ENCODE results near the gene HNRNPU. TPM values are rescaled to one million over a fixed set of nuclear protein-coding genes. Genes with fewer than 3 reads are reported as not detected.
A peak's percentile ranks its signal among the peaks of the same experiment; 100 is the strongest.
"Not testable (repeated sequence)": the region's sequence is repeated elsewhere in the genome, so short reads cannot be mapped to it uniquely, and the experiment has no call there.

HNRNPU gene
- total RNA-seq, 5 donors from 2014 or later (not counting 1 experiment from before 2014, with no cell fraction given): 302 to 498 (median 321) TPM

- ChIA-PET POLR2A (interaction anchor here (0.7 to 4.9 kb wide), 10 partner anchors 22 to 1738 kb away, joined by 3 to 109 read pairs (median 5); partner anchors contain the start of gene HNRNPU (in 2 of the 2)), CTCF (interaction anchor here (0.5 to 2.4 kb wide), 9 partner anchors 19 to 1016 kb away, joined by 3 to 19 read pairs (median 4); partner anchors contain the start of gene HNRNPU (in 1 of the 2))
- Mint-ChIP-seq H3K9me3 (peaks cover 0 to 4% (median 0%) of the 10 kb centered on the region in 3 donors), H3K27ac (peak overlapping the region; percentile 99 to 100), H3K4me1 (peaks cover 32 to 43% (median 38%) of the 10 kb centered on the region in 3 donors), H3K27me3 (no peaks in the 10 kb centered on the region), H3K36me3 (peaks cover 14% of the 10 kb centered on the region), H3K4me3 (peak overlapping the region; percentile 86 to 95 (median 86))
- 1% methylated on average over 13 of the region's 32 CpGs for WGBS (ENCODE audit: insufficient coverage)
- no peaks in the 10 kb centered on the region for H3K36me3 ChIP-seq (ENCODE audit: control insufficient read depth in 2 of 2, extremely low read depth in 1 of 2, insufficient read depth in 1 of 2, low read length in 1 of 2)
- peak overlapping the region; percentile 91 for H3K27ac ChIP-seq (ENCODE audit: low read length)
- peaks cover 12 to 26% of the 10 kb centered on the region in 2 experiments for H3K4me1 ChIP-seq (ENCODE audit: control insufficient read depth in 1 of 2, extremely low read depth in 1 of 2, insufficient read depth in 2 of 2, low read length in 2 of 2)
- no peaks in the 10 kb centered on the region for H3K27me3 ChIP-seq (replicated peaks in 1 of 2; ENCODE audit: control insufficient read depth in 2 of 2, extremely low read depth in 1 of 2, insufficient read depth in 2 of 2, low read length in 1 of 2)
- peak; percentile 22 to 28 (median 26) for ATAC-seq (replicated peaks in 1 of 4)
- H3K9me3 ChIP-seq: no peaks in the 10 kb centered on the region
- H3K4me3 ChIP-seq (ENCODE audit: control insufficient read depth in 1 of 2, extremely low read depth in 1 of 2, low read length in 1 of 2): peak overlapping the region; percentile 88 to 96
- DNase-seq: peak; percentile 5 to 76 (median 40)
Observed at GRCh38 chr1:244833734-244834542, 30.4 kb downstream of the HNRNPU start.

- H3K27ac Mint-ChIP-seq: peak overlapping the region; percentile 99 to 100
Observed at GRCh38 chr1:244833260-244833659, 31.1 kb downstream of the HNRNPU start.

GRCh38 chr1:244830639-244831038 lies 33.7 kb downstream of the HNRNPU start:
- H3K27me3 ChIP-seq (replicated peaks in 1 of 2; ENCODE audit: control insufficient read depth in 2 of 2, extremely low read depth in 1 of 2, insufficient read depth in 2 of 2, low read length in 1 of 2): no peaks in the 10 kb centered on the region
- no peak overlapping the region for H3K4me3 Mint-ChIP-seq
- H3K4me1 ChIP-seq (ENCODE audit: control insufficient read depth in 1 of 2, extremely low read depth in 1 of 2, insufficient read depth in 2 of 2, low read length in 2 of 2): peaks cover 8 to 9% of the 10 kb centered on the region in 2 experiments
- no peak overlapping the region for H3K4me3 ChIP-seq (ENCODE audit: control insufficient read depth in 1 of 2, extremely low read depth in 1 of 2, low read length in 1 of 2)
- CTCF ChIA-PET: interaction anchor here in 1 of 2 donors (0.5 kb wide), 1 partner anchor 376 kb away, joined by 3 read pairs; no protein-coding TSS in a partner anchor
- peaks cover 3 to 12% (median 7%) of the 10 kb centered on the region in 3 donors for H3K4me1 Mint-ChIP-seq
- no peaks in the 10 kb centered on the region for H3K27me3 Mint-ChIP-seq
- H3K9me3 ChIP-seq: no peaks in the 10 kb centered on the region
- no peaks in the 10 kb centered on the region for H3K36me3 ChIP-seq (ENCODE audit: control insufficient read depth in 2 of 2, extremely low read depth in 1 of 2, insufficient read depth in 1 of 2, low read length in 1 of 2)
- no peaks in the 10 kb centered on the region for H3K9me3 Mint-ChIP-seq
- H3K27ac ChIP-seq (ENCODE audit: low read length): no peak overlapping the region
- ATAC-seq (replicated peaks in 1 of 4) (no peak), DNase-seq (no peak)
- POLR2A ChIA-PET: no interaction called here
- H3K36me3 Mint-ChIP-seq: no peaks in the 10 kb centered on the region
- no CpG with 5 or more reads among the region's 3 CpGs for WGBS (ENCODE audit: insufficient coverage)
- no peak overlapping the region for H3K27ac Mint-ChIP-seq

More at GRCh38 chr1:244833260-244833659, 31.1 kb downstream of the HNRNPU start:
- Histone ChIP-seq H3K4me3 (ENCODE audit: control insufficient read depth in 1 of 2, extremely low read depth in 1 of 2, low read length in 1 of 2) (peak overlapping the region; percentile 88 to 96), H3K27ac (ENCODE audit: low read length) (peak overlapping the region; percentile 91), H3K4me1 (ENCODE audit: control insufficient read depth in 1 of 2, extremely low read depth in 1 of 2, insufficient read depth in 2 of 2, low read length in 2 of 2) (peaks cover 12 to 26% of the 10 kb centered on the region in 2 experiments)
- H3K9me3 ChIP-seq; H3K36me3 Mint-ChIP-seq; ATAC-seq (replicated peaks in 1 of 4); H3K27me3 ChIP-seq (replicated peaks in 1 of 2; ENCODE audit: control insufficient read depth in 2 of 2, extremely low read depth in 1 of 2, insufficient read depth in 2 of 2, low read length in 1 of 2); H3K36me3 ChIP-seq (ENCODE audit: control insufficient read depth in 2 of 2, extremely low read depth in 1 of 2, insufficient read depth in 1 of 2, low read length in 1 of 2); H3K9me3 Mint-ChIP-seq; DNase-seq; H3K27me3 Mint-ChIP-seq: not testable (repeated sequence)
- ChIA-PET CTCF (interaction anchor here in 1 of 2 donors (0.7 to 1.6 kb wide), 3 partner anchors 21 to 1015 kb away, joined by 4 to 11 read pairs (median 5); no protein-coding TSS in a partner anchor), POLR2A (interaction anchor here (0.6 to 4.9 kb wide), 3 partner anchors 30 to 188 kb away, joined by 3 to 109 read pairs (median 3); partner anchors contain the start of gene HNRNPU (in 1 of the 2))
- Mint-ChIP-seq H3K4me3 (peak overlapping the region; percentile 86 to 95 (median 86)), H3K4me1 (peaks cover 25 to 36% (median 31%) of the 10 kb centered on the region in 3 donors)
- no CpG with 5 or more reads among the region's 8 CpGs for WGBS (ENCODE audit: insufficient coverage)

- Histone ChIP-seq H3K36me3 (ENCODE audit: control insufficient read depth in 2 of 2, extremely low read depth in 1 of 2, insufficient read depth in 1 of 2, low read length in 1 of 2) (no peaks in the 10 kb centered on the region), H3K4me3 (ENCODE audit: control insufficient read depth in 1 of 2, extremely low read depth in 1 of 2, low read length in 1 of 2) (no peak overlapping the region), H3K27me3 (replicated peaks in 1 of 2; ENCODE audit: control insufficient read depth in 2 of 2, extremely low read depth in 1 of 2, insufficient read depth in 2 of 2, low read length in 1 of 2) (peaks cover 0 to 2% of the 10 kb centered on the region in 2 experiments), H3K4me1 (ENCODE audit: control insufficient read depth in 1 of 2, extremely low read depth in 1 of 2, insufficient read depth in 2 of 2, low read length in 2 of 2) (no peaks in the 10 kb centered on the region), H3K27ac (ENCODE audit: low read length) (no peak overlapping the region), H3K9me3 (no peaks in the 10 kb centered on the region)
- Mint-ChIP-seq H3K4me3 (no peak overlapping the region), H3K9me3 (no peaks in the 10 kb centered on the region), H3K27ac (no peak overlapping the region), H3K36me3 (no peaks in the 10 kb centered on the region), H3K27me3 (peaks cover 0 to 4% of the 10 kb centered on the region in 2 donors), H3K4me1 (no peaks in the 10 kb centered on the region)
- ChIA-PET CTCF (interaction anchor here (0.6 to 0.7 kb wide), 3 partner anchors 47 to 222 kb away, joined by 3 to 7 read pairs (median 5); no protein-coding TSS in a partner anchor), POLR2A (interaction anchor here in 1 of 2 donors (0.6 kb wide), 1 partner anchor 1762 kb away, joined by 4 read pairs; no protein-coding TSS in a partner anchor)
- no peak for DNase-seq
- no peak for ATAC-seq (replicated peaks in 1 of 4)
- WGBS (ENCODE audit: insufficient coverage): no CpG with 5 or more reads among the region's 4 CpGs
Observed at GRCh38 chr1:244826712-244827111, 37.6 kb downstream of the HNRNPU start.

- WGBS (ENCODE audit: insufficient coverage): 99% methylated on average over 7 of the region's 11 CpGs
- Histone ChIP-seq H3K4me3 (ENCODE audit: control insufficient read depth in 1 of 2, extremely low read depth in 1 of 2, low read length in 1 of 2) (no peak overlapping the region), H3K9me3 (no peaks in the 10 kb centered on the region), H3K36me3 (ENCODE audit: control insufficient read depth in 2 of 2, extremely low read depth in 1 of 2, insufficient read depth in 1 of 2, low read length in 1 of 2) (no peaks in the 10 kb centered on the region), H3K27ac (ENCODE audit: low read length) (no peak overlapping the region), H3K27me3 (replicated peaks in 1 of 2; ENCODE audit: control insufficient read depth in 2 of 2, extremely low read depth in 1 of 2, insufficient read depth in 2 of 2, low read length in 1 of 2) (peaks cover 0 to 2% of the 10 kb centered on the region in 2 experiments), H3K4me1 (ENCODE audit: control insufficient read depth in 1 of 2, extremely low read depth in 1 of 2, insufficient read depth in 2 of 2, low read length in 2 of 2) (no peaks in the 10 kb centered on the region)
- ATAC-seq (replicated peaks in 1 of 4) (no peak), DNase-seq (no peak)
- H3K4me1 Mint-ChIP-seq: no peaks in the 10 kb centered on the region
- peaks cover 0 to 4% of the 10 kb centered on the region in 2 donors for H3K27me3 Mint-ChIP-seq
- no peak overlapping the region for H3K27ac Mint-ChIP-seq
- POLR2A ChIA-PET: no interaction called here
- no peaks in the 10 kb centered on the region for H3K36me3 Mint-ChIP-seq
- H3K4me3 Mint-ChIP-seq: no peak overlapping the region
- no peaks in the 10 kb centered on the region for H3K9me3 Mint-ChIP-seq
- CTCF ChIA-PET: no interaction called here
Observed at GRCh38 chr1:244822878-244823277, 41.5 kb downstream of the HNRNPU start.

GRCh38 chr1:244821134-244821533 lies 43.2 kb downstream of the HNRNPU start:
- H3K27ac ChIP-seq (ENCODE audit: low read length): no peak overlapping the region
- no peaks in the 10 kb centered on the region for H3K9me3 ChIP-seq
- Mint-ChIP-seq H3K27me3 (peaks cover 2 to 4% of the 10 kb centered on the region in 2 donors), H3K9me3 (no peaks in the 10 kb centered on the region), H3K27ac (no peak overlapping the region), H3K4me3 (no peak overlapping the region), H3K4me1 (no peaks in the 10 kb centered on the region), H3K36me3 (no peaks in the 10 kb centered on the region)
- no peaks in the 10 kb centered on the region for H3K36me3 ChIP-seq (ENCODE audit: control insufficient read depth in 2 of 2, extremely low read depth in 1 of 2, insufficient read depth in 1 of 2, low read length in 1 of 2)
- peaks cover 0 to 2% of the 10 kb centered on the region in 2 experiments for H3K27me3 ChIP-seq (replicated peaks in 1 of 2; ENCODE audit: control insufficient read depth in 2 of 2, extremely low read depth in 1 of 2, insufficient read depth in 2 of 2, low read length in 1 of 2)
- ATAC-seq (replicated peaks in 1 of 4) (no peak), DNase-seq (no peak)
- no peak overlapping the region for H3K4me3 ChIP-seq (ENCODE audit: control insufficient read depth in 1 of 2, extremely low read depth in 1 of 2, low read length in 1 of 2)
- CTCF ChIA-PET: interaction anchor here in 1 of 2 donors (0.7 kb wide), 1 partner anchor 218 kb away, joined by 3 read pairs; no protein-coding TSS in a partner anchor
- 100% methylated on average over 1 of the region's 3 CpGs for WGBS (ENCODE audit: insufficient coverage)
- POLR2A ChIA-PET: no interaction called here
- no peaks in the 10 kb centered on the region for H3K4me1 ChIP-seq (ENCODE audit: control insufficient read depth in 1 of 2, extremely low read depth in 1 of 2, insufficient read depth in 2 of 2, low read length in 2 of 2)
